ENCODE data around the gene MT1E. TPM values are rescaled to one million over a fixed set of nuclear protein-coding genes. Genes with fewer than 3 reads are reported as not detected.

MT1E gene
- total and polyA plus RNA-seq, 2 of the 13 experiments (the other 11 are each of a cell fraction or from before 2014, with no cell fraction given) = 110 to 1,072 TPM

GRCh38 chr16:56608043-56608875 is 17.3 kb upstream of the MT1E start, which contains the start of gene MT2A (continued):
- TF ChIP-seq TRIM22 (IDR thresholded peaks at IDR 0.05) (no peak), ZNF619 (CRISPR knock-in tag; IDR thresholded peaks at IDR 0.05) (0 out of 2 replicates have a peak, but pooled peaks have one; percentile 20), NFE2L2 (IDR thresholded peaks at IDR 0.05; ENCODE audit: low read length) (peak; percentile 61; the same call in 1 of the 2 replicates), ZNF263 (CRISPR knock-in tag; IDR thresholded peaks at IDR 0.05) (no peak; the same call in 1 of the 2 replicates), ZXDC (CRISPR knock-in tag; IDR thresholded peaks at IDR 0.05) (0 out of 2 replicates have a peak, but pooled peaks have one; percentile 71), NKX3-1 (CRISPR knock-in tag; IDR thresholded peaks at IDR 0.05) (peak; percentile 83), DBP (CRISPR knock-in tag; IDR thresholded peaks at IDR 0.05; ENCODE audit: not compliant biosample characterization) (peak; percentile 70), CBX2 (IDR thresholded peaks at IDR 0.05; ENCODE audit: low read depth, low read length) (no peak), CBX2 (CRISPR knock-in tag; IDR thresholded peaks at IDR 0.05; ENCODE audit: low read depth) (no peak), ATF5 (CRISPR knock-in tag; IDR thresholded peaks at IDR 0.05; ENCODE audit: low read depth) (no peak), ZNF251 (CRISPR knock-in tag; IDR thresholded peaks at IDR 0.05) (no peak), ZNF547 (CRISPR knock-in tag; IDR thresholded peaks at IDR 0.05) (peak; percentile 49; the same call in 1 of the 2 replicates), SNAI1 (CRISPR knock-in tag; IDR thresholded peaks at IDR 0.05; ENCODE audit: borderline replicate concordance) (no peak), ZNF446 (CRISPR knock-in tag; IDR thresholded peaks at IDR 0.05) (peak; percentile 87; the same call in 1 of the 2 replicates), RBFOX2 (IDR thresholded peaks at IDR 0.05; ENCODE audit: low read depth, low read length) (peak; percentile 99), ZNF281 (CRISPR knock-in tag; IDR thresholded peaks at IDR 0.05; ENCODE audit: borderline replicate concordance) (no peak), KMT2B (CRISPR knock-in tag; IDR thresholded peaks at IDR 0.05) (peak; percentile 26; the same call in 1 of the 2 replicates), CEBPG (CRISPR knock-in tag; IDR thresholded peaks at IDR 0.05) (no peak; the same call in 1 of the 2 replicates), ZNF773 (CRISPR knock-in tag; IDR thresholded peaks at IDR 0.05; ENCODE audit: borderline replicate concordance) (no peak; the same call in 1 of the 2 replicates), SNAPC5 (CRISPR knock-in tag; IDR thresholded peaks at IDR 0.05; ENCODE audit: borderline replicate concordance) (0 out of 2 replicates have a peak, but pooled peaks have one; percentile 31), ZFAT (CRISPR knock-in tag; conservative IDR thresholded peaks at IDR 0.05) (no peak)

All from HepG2 (cell line).